ENCODE measurements around the gene NAGLU. TPM values are rescaled to one million over a fixed set of nuclear protein-coding genes. Genes with fewer than 3 reads are reported as not detected.
"Not testable (repeated sequence)": the region's sequence is repeated elsewhere in the genome, so short reads cannot be mapped to it uniquely, and the experiment has no call there.

The NAGLU gene
- total RNA-seq, 1 donor from 2014 or later = 17.4 TPM

- Mint-ChIP-seq H3K36me3 (ENCODE audit: low read depth) (peaks cover 7% of the 10 kb centered on the region), H3K4me3 (ENCODE audit: low read depth) (peak overlapping the region; percentile 93), H3K9me3 (no peaks in the 10 kb centered on the region), H3K27ac (peak overlapping the region; percentile 46), H3K27me3 (ENCODE audit: low read depth) (no peaks in the 10 kb centered on the region), H3K4me1 (ENCODE audit: low read depth) (peaks cover 20% of the 10 kb centered on the region)
- DNase-seq (ENCODE audit: low spot score) = no peak
- intact Hi-C loops (cut with micrococcal nuclease) = no loop called here
Measured at GRCh38 chr17:42553161-42553818, 17.2 kb downstream of the NAGLU start.

- intact Hi-C loops (cut with micrococcal nuclease) = no loop called here
- Mint-ChIP-seq H3K9me3 (no peaks in the 10 kb centered on the region), H3K4me3 (ENCODE audit: low read depth) (peak overlapping the region; percentile 93), H3K27ac (peak overlapping the region; percentile 91), H3K27me3 (ENCODE audit: low read depth) (no peaks in the 10 kb centered on the region), H3K4me1 (ENCODE audit: low read depth) (peaks cover 17% of the 10 kb centered on the region), H3K36me3 (ENCODE audit: low read depth) (peaks cover 7% of the 10 kb centered on the region)
- no peak for DNase-seq (ENCODE audit: low spot score)
Measured at GRCh38 chr17:42553866-42554249, 17.8 kb downstream of the NAGLU start.

- Mint-ChIP-seq H3K9me3 (no peaks in the 10 kb centered on the region), H3K4me3 (ENCODE audit: low read depth) (peak overlapping the region; percentile 93), H3K27ac (peak overlapping the region; percentile 91), H3K27me3 (ENCODE audit: low read depth) (no peaks in the 10 kb centered on the region), H3K36me3 (ENCODE audit: low read depth) (peaks cover 7% of the 10 kb centered on the region), H3K4me1 (ENCODE audit: low read depth) (peaks cover 13% of the 10 kb centered on the region)
- peak; percentile 77 for DNase-seq (ENCODE audit: low spot score)
- intact Hi-C loops (cut with micrococcal nuclease) = no loop called here
Measured at GRCh38 chr17:42554250-42555121, 18.4 kb downstream of the NAGLU start.

DNA sequence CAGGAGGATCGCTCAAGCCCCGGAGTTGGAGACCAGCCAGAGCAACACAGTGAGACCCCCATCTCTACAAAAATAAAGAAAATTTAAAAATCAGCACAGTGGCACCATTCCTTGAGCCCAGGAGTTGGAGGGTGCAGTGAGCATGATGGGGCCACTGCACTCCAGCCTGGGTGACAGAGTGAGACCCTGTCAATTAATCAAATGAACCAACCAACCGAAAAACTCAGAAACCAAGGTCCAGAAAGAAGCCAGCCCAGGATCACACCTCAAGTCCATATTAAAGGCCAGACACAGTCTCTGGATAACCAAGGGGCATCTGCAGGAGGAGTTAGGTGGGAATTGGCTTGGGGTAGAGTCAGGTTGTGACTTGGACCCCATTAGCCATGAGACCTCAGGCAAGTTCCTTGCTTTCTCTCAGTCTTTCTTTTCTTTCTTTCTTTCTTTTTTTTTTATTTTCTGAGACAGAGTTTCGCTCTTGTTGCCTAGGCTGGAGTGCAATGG, 19.1 kb downstream of the NAGLU start:
- H3K27me3 Mint-ChIP-seq (ENCODE audit: low read depth) = no peaks in the 10 kb centered on the region
- H3K4me1 Mint-ChIP-seq (ENCODE audit: low read depth) = peaks cover 13% of the 10 kb centered on the region
- peaks cover 7% of the 10 kb centered on the region for H3K36me3 Mint-ChIP-seq (ENCODE audit: low read depth)
- peak overlapping the region; percentile 93 for H3K4me3 Mint-ChIP-seq (ENCODE audit: low read depth)
- H3K9me3 Mint-ChIP-seq = no peaks in the 10 kb centered on the region
- H3K27ac Mint-ChIP-seq = peak overlapping the region; percentile 91
- DNase-seq (ENCODE audit: low spot score) = no peak
- intact Hi-C loops (cut with micrococcal nuclease) = no loop called here

- DNase-seq (ENCODE audit: low spot score); H3K36me3 Mint-ChIP-seq (ENCODE audit: low read depth); H3K27me3 Mint-ChIP-seq (ENCODE audit: low read depth); H3K27ac Mint-ChIP-seq; H3K9me3 Mint-ChIP-seq; intact Hi-C loops (cut with micrococcal nuclease): not testable (repeated sequence)
- peaks cover 11% of the 10 kb centered on the region for H3K4me1 Mint-ChIP-seq (ENCODE audit: low read depth)
- peak overlapping the region; percentile 93 for H3K4me3 Mint-ChIP-seq (ENCODE audit: low read depth)
Measured at GRCh38 chr17:42555961-42556617, 20.0 kb downstream of the NAGLU start.

GRCh38 chr17:42559075-42559474, 23.0 kb downstream of the NAGLU start:
- Mint-ChIP-seq H3K27ac (no peak overlapping the region), H3K27me3 (ENCODE audit: low read depth) (no peaks in the 10 kb centered on the region), H3K9me3 (no peaks in the 10 kb centered on the region), H3K4me3 (ENCODE audit: low read depth) (no peak overlapping the region), H3K36me3 (ENCODE audit: low read depth) (peaks cover 17% of the 10 kb centered on the region), H3K4me1 (ENCODE audit: low read depth) (peaks cover 26% of the 10 kb centered on the region)
- no peak for DNase-seq (ENCODE audit: low spot score)
- intact Hi-C loops (cut with micrococcal nuclease) = no loop called here

DNA sequence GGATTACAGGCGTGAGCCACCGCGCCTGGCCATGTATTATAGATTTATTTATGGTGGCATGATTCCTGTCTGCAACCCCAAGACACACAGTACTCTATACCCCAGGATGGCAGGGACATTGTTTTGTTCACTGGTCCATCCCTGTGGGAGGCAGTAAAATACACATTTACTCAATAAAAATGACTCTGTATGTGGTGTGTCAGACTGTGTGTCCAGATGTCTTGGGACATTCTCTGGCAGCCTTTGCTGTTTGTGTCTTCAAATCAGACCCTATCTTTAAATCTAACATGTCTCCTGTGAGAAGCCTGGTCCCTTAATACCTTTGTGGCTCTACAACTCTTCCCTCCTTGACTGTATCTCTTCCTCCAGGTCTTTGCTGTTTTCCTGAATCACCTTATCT, 24.2 kb downstream of the NAGLU start:
- H3K27me3 Mint-ChIP-seq (ENCODE audit: low read depth) = no peaks in the 10 kb centered on the region
- peaks cover 26% of the 10 kb centered on the region for H3K4me1 Mint-ChIP-seq (ENCODE audit: low read depth)
- peaks cover 26% of the 10 kb centered on the region for H3K36me3 Mint-ChIP-seq (ENCODE audit: low read depth)
- H3K4me3 Mint-ChIP-seq (ENCODE audit: low read depth) = no peak overlapping the region
- intact Hi-C loops (cut with micrococcal nuclease) = no loop called here
- H3K9me3 Mint-ChIP-seq = no peaks in the 10 kb centered on the region
- no peak overlapping the region for H3K27ac Mint-ChIP-seq
- DNase-seq (ENCODE audit: low spot score) = no peak

DNA sequence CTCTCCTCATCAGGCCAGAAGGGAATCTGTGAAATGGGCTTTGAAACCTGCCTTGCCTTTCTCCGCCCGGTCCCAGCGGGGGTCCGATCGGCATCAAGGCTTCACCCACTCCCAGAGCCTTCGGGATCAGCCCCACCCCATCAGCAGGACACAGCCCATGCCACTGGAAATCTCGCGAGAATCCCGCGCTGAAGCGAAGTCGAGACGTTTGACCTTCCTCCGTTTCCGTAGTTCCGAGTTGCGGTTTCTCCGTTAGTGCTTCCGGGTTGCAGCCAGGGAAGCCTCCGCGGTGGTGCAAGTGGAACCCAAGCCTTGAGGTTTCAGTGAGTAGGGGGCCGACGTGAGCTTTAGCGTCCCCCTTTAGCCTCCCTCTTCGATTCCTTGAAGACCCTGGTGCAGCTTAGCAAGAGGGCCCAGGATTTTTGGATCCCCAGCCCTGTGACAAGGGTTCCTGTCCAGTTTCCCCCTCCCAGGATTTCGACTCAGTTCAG, 25.9 kb downstream of the NAGLU start, which contains the start of gene COASY:
COASY (plus strand) TSS at position 252 of the 491 bp plus-strand sequence. CDS start 475 bp downstream, outside the sequence.
- no peaks in the 10 kb centered on the region for H3K9me3 Mint-ChIP-seq

GRCh38 chr17:42562388-42563142, 26.5 kb downstream of the NAGLU start:
- Mint-ChIP-seq H3K27me3 (ENCODE audit: low read depth) (no peaks in the 10 kb centered on the region), H3K27ac (peak overlapping the region; percentile 93), H3K4me1 (ENCODE audit: low read depth) (peaks cover 22% of the 10 kb centered on the region), H3K9me3 (no peaks in the 10 kb centered on the region), H3K4me3 (ENCODE audit: low read depth) (peak overlapping the region; percentile 91), H3K36me3 (ENCODE audit: low read depth) (peaks cover 36% of the 10 kb centered on the region)
- no peak for DNase-seq (ENCODE audit: low spot score)
- intact Hi-C loops (cut with micrococcal nuclease) = loop anchor here (2.0 kb wide), 1 partner anchor 46 kb away; the partner anchor contains the start of genes RETREG3 and TUBG1

More for the DNA sequence above, 25.9 kb downstream of the NAGLU start, which contains the start of gene COASY:
- Mint-ChIP-seq H3K4me3 (ENCODE audit: low read depth) (peak within 1 kb of the TSS; percentile 91), H3K4me1 (ENCODE audit: low read depth) (peaks cover 23% of the 10 kb centered on the region), H3K36me3 (ENCODE audit: low read depth) (peaks cover 35% of the 10 kb centered on the region), H3K27ac (peak within 1 kb of the TSS; percentile 93), H3K27me3 (ENCODE audit: low read depth) (no peaks in the 10 kb centered on the region)
- DNase-seq (ENCODE audit: low spot score) = peak; percentile 91
- intact Hi-C loops (cut with micrococcal nuclease) = loop anchor here (2.0 kb wide), 1 partner anchor 47 kb away; the partner anchor contains the start of genes RETREG3 and TUBG1

DNA sequence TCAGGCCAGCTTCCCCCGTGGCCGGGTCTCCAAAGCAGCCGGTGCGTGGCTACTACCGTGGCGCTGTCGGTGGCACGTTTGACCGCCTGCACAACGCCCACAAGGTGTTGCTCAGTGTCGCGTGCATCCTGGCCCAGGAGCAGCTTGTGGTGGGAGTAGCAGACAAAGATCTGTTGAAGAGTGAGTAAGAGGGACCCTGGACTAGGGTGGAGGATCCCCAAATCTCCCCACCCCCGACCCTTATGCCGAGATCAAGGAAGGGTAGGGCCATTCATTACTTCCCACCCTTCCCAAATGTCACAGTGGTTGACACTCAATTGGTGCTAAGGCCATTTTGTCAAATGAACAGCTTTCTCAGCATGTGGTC, 27.1 kb downstream of the NAGLU start:
- Mint-ChIP-seq H3K9me3 (no peaks in the 10 kb centered on the region), H3K27ac (peak overlapping the region; percentile 17), H3K4me1 (ENCODE audit: low read depth) (peaks cover 25% of the 10 kb centered on the region), H3K36me3 (ENCODE audit: low read depth) (peaks cover 40% of the 10 kb centered on the region), H3K27me3 (ENCODE audit: low read depth) (no peaks in the 10 kb centered on the region), H3K4me3 (ENCODE audit: low read depth) (peak overlapping the region; percentile 91)
- no peak for DNase-seq (ENCODE audit: low spot score)
- intact Hi-C loops (cut with micrococcal nuclease) = loop anchor here (2.0 kb wide), 1 partner anchor 46 kb away; the partner anchor contains the start of genes RETREG3 and TUBG1

- no peak for DNase-seq (ENCODE audit: low spot score)
- H3K27ac Mint-ChIP-seq = peak overlapping the region; percentile 49
- H3K9me3 Mint-ChIP-seq = no peaks in the 10 kb centered on the region
- H3K4me3 Mint-ChIP-seq (ENCODE audit: low read depth) = peak overlapping the region; percentile 91
- H3K36me3 Mint-ChIP-seq (ENCODE audit: low read depth) = peaks cover 41% of the 10 kb centered on the region
- H3K4me1 Mint-ChIP-seq (ENCODE audit: low read depth) = peaks cover 28% of the 10 kb centered on the region
- intact Hi-C loops (cut with micrococcal nuclease) = loop anchor here (2.0 kb wide), 1 partner anchor 45 kb away; the partner anchor contains the start of genes RETREG3 and TUBG1
- H3K27me3 Mint-ChIP-seq (ENCODE audit: low read depth) = no peaks in the 10 kb centered on the region
Measured at GRCh38 chr17:42563543-42563942, 27.5 kb downstream of the NAGLU start.
